WTC11 (cell line): ENCODE results near the gene MEPCE.

ENCODE experiments used
- AFF4 ChIP-seq: sonication (generic); formaldehyde crosslinking; IDR thresholded peaks from 2 replicates; pipeline ENCODE4 v1.8.1; 2023; ENCODE audit warnings: mild to moderate bottlenecking, missing genetic modification reagents, borderline replicate concordance
- ATF3 ChIP-seq: sonication (generic); formaldehyde crosslinking; conservative IDR thresholded peaks from 2 replicates; pipeline ENCODE4 v1.8.1; 2022; ENCODE audit warnings: mild to moderate bottlenecking, missing genetic modification reagents
- E2F5 ChIP-seq: sonication (generic); formaldehyde crosslinking; IDR thresholded peaks from 2 replicates; pipeline ENCODE4 v1.8.1; 2022; ENCODE audit warnings: mild to moderate bottlenecking, moderate library complexity, missing genetic modification reagents
- ZNF532 ChIP-seq: fragments of 250-450 bp; sonication (Bioruptor Pico); IDR thresholded peaks from 2 replicates; pipeline ENCODE4 v1.9.0; 2021; ENCODE audit warnings: mild to moderate bottlenecking, borderline replicate concordance
- TF ChIP-seq, protein P1 (sequence below): fragments of 200-600 bp; IDR thresholded peaks from 2 replicates; pipeline ENCODE4 v1.8.0; 2022; ENCODE audit warnings: antibody characterized with exemption

GRCh38 chr7:100418930-100419659, 10.5 kb upstream of the MEPCE start:
- TF ChIP-seq, protein P1, sequence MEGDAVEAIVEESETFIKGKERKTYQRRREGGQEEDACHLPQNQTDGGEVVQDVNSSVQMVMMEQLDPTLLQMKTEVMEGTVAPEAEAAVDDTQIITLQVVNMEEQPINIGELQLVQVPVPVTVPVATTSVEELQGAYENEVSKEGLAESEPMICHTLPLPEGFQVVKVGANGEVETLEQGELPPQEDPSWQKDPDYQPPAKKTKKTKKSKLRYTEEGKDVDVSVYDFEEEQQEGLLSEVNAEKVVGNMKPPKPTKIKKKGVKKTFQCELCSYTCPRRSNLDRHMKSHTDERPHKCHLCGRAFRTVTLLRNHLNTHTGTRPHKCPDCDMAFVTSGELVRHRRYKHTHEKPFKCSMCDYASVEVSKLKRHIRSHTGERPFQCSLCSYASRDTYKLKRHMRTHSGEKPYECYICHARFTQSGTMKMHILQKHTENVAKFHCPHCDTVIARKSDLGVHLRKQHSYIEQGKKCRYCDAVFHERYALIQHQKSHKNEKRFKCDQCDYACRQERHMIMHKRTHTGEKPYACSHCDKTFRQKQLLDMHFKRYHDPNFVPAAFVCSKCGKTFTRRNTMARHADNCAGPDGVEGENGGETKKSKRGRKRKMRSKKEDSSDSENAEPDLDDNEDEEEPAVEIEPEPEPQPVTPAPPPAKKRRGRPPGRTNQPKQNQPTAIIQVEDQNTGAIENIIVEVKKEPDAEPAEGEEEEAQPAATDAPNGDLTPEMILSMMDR = no peak
- TF ChIP-seq ATF3 = no peak
- TF ChIP-seq ZNF532 (CRISPR knock-in tag) = no peak
- no peak for TF ChIP-seq AFF4
- no peak for TF ChIP-seq E2F5 (CRISPR knock-in tag)
